ENCODE measurements around the gene MYT1. TPM values are rescaled to one million over a fixed set of nuclear protein-coding genes. Genes with fewer than 3 reads are reported as not detected.

MYT1 gene
- total and polyA plus RNA-seq, 2 of the 13 experiments (the other 11 are each of a cell fraction or from before 2014, with no cell fraction given): 0.58 to 2.5 TPM

- TF ChIP-seq UBTF (CRISPR knock-in tag; IDR thresholded peaks at IDR 0.05) (no peak; the same call in 1 of the 2 replicates), NR1H2 (CRISPR knock-in tag; IDR thresholded peaks at IDR 0.05; ENCODE audit: borderline replicate concordance, low read depth) (no peak), HOMEZ (CRISPR knock-in tag; IDR thresholded peaks at IDR 0.05; ENCODE audit: low read depth) (peak; percentile 81; the same call in 1 of the 2 replicates), ARNTL (CRISPR knock-in tag; IDR thresholded peaks at IDR 0.05) (peak; percentile 92), NFYB (CRISPR knock-in tag; IDR thresholded peaks at IDR 0.05) (no peak), ZNF3 (CRISPR knock-in tag; IDR thresholded peaks at IDR 0.05) (no peak; the same call in 1 of the 2 replicates), DRAP1 (CRISPR knock-in tag; IDR thresholded peaks at IDR 0.05) (peak; percentile 50; the same call in 1 of the 2 replicates), ZNF7 (CRISPR knock-in tag; IDR thresholded peaks at IDR 0.05) (no peak), PLSCR1 (CRISPR knock-in tag; IDR thresholded peaks at IDR 0.05; ENCODE audit: borderline replicate concordance) (no peak), GATAD1 (CRISPR knock-in tag; IDR thresholded peaks at IDR 0.05) (peak; percentile 65; the same call in 1 of the 2 replicates), SOX13 (IDR thresholded peaks at IDR 0.05) (no peak), SOX13 (CRISPR knock-in tag; conservative IDR thresholded peaks at IDR 0.05 in 1 of 2, IDR thresholded peaks at IDR 0.05 in 1 of 2) (peak in 1 of 2 experiments; percentile 91; a peak in 2 of 4 replicates), HOXA3 (CRISPR knock-in tag; IDR thresholded peaks at IDR 0.05) (peak; percentile 91), NCOR1 (IDR thresholded peaks at IDR 0.05; ENCODE audit: borderline replicate concordance, low read length) (peak; percentile 96), ZNF430 (CRISPR knock-in tag; IDR thresholded peaks at IDR 0.05) (0 out of 2 replicates have a peak, but pooled peaks have one; percentile 66), POLR2A (IDR thresholded peaks at IDR 0.05; ENCODE audit: insufficient read depth in 1 of 2, low read depth in 2 of 2, low read length in 2 of 2) (no peak), RXRB (CRISPR knock-in tag; IDR thresholded peaks at IDR 0.05; ENCODE audit: borderline replicate concordance) (peak; percentile 96), SP2 (CRISPR knock-in tag; IDR thresholded peaks at IDR 0.05) (no peak), MBNL3 (CRISPR knock-in tag; conservative IDR thresholded peaks at IDR 0.05) (no peak), GPN1 (CRISPR knock-in tag; IDR thresholded peaks at IDR 0.05; ENCODE audit: borderline replicate concordance) (peak; percentile 77; the same call in 1 of the 2 replicates), GTF3A (CRISPR knock-in tag; conservative IDR thresholded peaks at IDR 0.05) (no peak), PCBP2 (optimal IDR thresholded peaks at IDR 0.05; ENCODE audit: low read depth, low read length, poor library complexity, severe bottlenecking) (no peak), NR0B2 (CRISPR knock-in tag; IDR thresholded peaks at IDR 0.05) (0 out of 2 replicates have a peak, but pooled peaks have one; percentile 63), REPIN1 (CRISPR knock-in tag; IDR thresholded peaks at IDR 0.05; ENCODE audit: borderline replicate concordance, low read depth) (peak; percentile 53; the same call in 1 of the 2 replicates), ZNF446 (CRISPR knock-in tag; IDR thresholded peaks at IDR 0.05) (no peak)
Observed at GRCh38 chr20:64242797-64243475, 78.7 kb downstream of the MYT1 start (continued).

All from HepG2 (cell line).